HepG2 (cell line): ENCODE data around the gene SLC22A7. TPM values are rescaled to one million over a fixed set of nuclear protein-coding genes. Genes with fewer than 3 reads are reported as not detected.

Experiments used
- FOXM1 ChIP-seq: sonication (generic); formaldehyde crosslinking; IDR thresholded peaks from 2 replicates; pipeline ENCODE4 v1.5.0; 2020; ENCODE audit warnings: missing genetic modification reagents
- FOXO4 ChIP-seq: sonication (generic); formaldehyde crosslinking; conservative IDR thresholded peaks from 2 replicates; pipeline ENCODE4 v1.8.1; 2023; ENCODE audit warnings: missing genetic modification reagents
- POGK ChIP-seq: sonication (generic); formaldehyde crosslinking; conservative IDR thresholded peaks from 2 replicates; pipeline ENCODE4 v1.8.0; 2022; ENCODE audit warnings: mild to moderate bottlenecking, moderate library complexity, missing genetic modification reagents
- SOX13 ChIP-seq, 3 experiments: fragments of 450-650 bp in 1 of 3; sonication (generic) in 1 of 3; formaldehyde crosslinking in 1 of 3; IDR thresholded peaks in 2 of 3; conservative IDR thresholded peaks in 1 of 3; 2 replicates each; pipeline versions ENCODE4 v1.5.0 to v1.6.1; 2016 to 2020; ENCODE audit warnings: antibody characterized with exemption in 1 of 3, mild to moderate bottlenecking in 1 of 3, missing compliant biosample characterization in 1 of 3, missing genetic modification reagents in 1 of 3, moderate library complexity in 1 of 3
- ZNF30 ChIP-seq: sonication (generic); formaldehyde crosslinking; IDR thresholded peaks from 2 replicates; pipeline ENCODE4 v1.5.0; 2020; ENCODE audit warnings: mild to moderate bottlenecking, missing genetic modification reagents
- ZNF33B ChIP-seq: sonication (generic); formaldehyde crosslinking; IDR thresholded peaks from 2 replicates; pipeline ENCODE4 v1.5.1; 2020; ENCODE audit warnings: mild to moderate bottlenecking, missing genetic modification reagents
- ZNF839 ChIP-seq: sonication (generic); formaldehyde crosslinking; IDR thresholded peaks from 2 replicates; pipeline ENCODE4 v1.4.0; 2020; ENCODE audit warnings: missing genetic modification reagents, mild to moderate bottlenecking, borderline replicate concordance
- polyA plus RNA-seq, 8 experiments: library from polyadenylated mRNA; depleted of rRNA in 3 of 8; stranded (reverse) in 7 of 8; unstranded in 1 of 8; fragments of >200 nt; fragmentation: Illumina TruSeq in 4 of 8; extraction: Trizol in 4 of 8; gene quantifications; 2 replicates each; pipeline versions ENCODE4 v1.2.1 to v1.2.3, GENCODE V29; 2011 to 2016; ENCODE audit warnings: low read depth in 4 of 8, missing spikeins in 1 of 8, mixed read lengths in 1 of 8; ENCODE audit not compliant: insufficient read depth in 1 of 8
- total RNA-seq, 5 experiments: library from RNA; depleted of rRNA; stranded (reverse); fragments of >200 nt; fragmentation: Illumina TruSeq; extraction: Trizol; gene quantifications; 2 replicates each; pipeline ENCODE4 v1.2.3, GENCODE V29; 2016; ENCODE audit warnings: low read depth in 1 of 5
- TF ChIP-seq, protein P1 (sequence below): sonication (generic); formaldehyde crosslinking; IDR thresholded peaks from 2 replicates; pipeline ENCODE4 v1.5.1; 2020; ENCODE audit warnings: missing genetic modification reagents, mild to moderate bottlenecking, borderline replicate concordance
- TF ChIP-seq, protein P2 (sequence below): sonication (generic); formaldehyde crosslinking; IDR thresholded peaks from 2 replicates; pipeline ENCODE4 v1.4.0; 2020; ENCODE audit warnings: missing genetic modification reagents
- TF ChIP-seq, protein P3 (sequence below), 2 experiments: sonication (generic) in 1 of 2; formaldehyde crosslinking in 1 of 2; IDR thresholded peaks; 2 replicates each; pipeline versions ENCODE4 v1.4.0 to v1.6.1; 2018 to 2020; ENCODE audit warnings: missing genetic modification reagents in 2 of 2, borderline replicate concordance in 1 of 2, low read depth in 1 of 2, mild to moderate bottlenecking in 1 of 2, missing biosample characterization in 1 of 2

SLC22A7 gene
- total and polyA plus RNA-seq, 2 of the 13 experiments (the other 11 are each of a cell fraction or from before 2014, with no cell fraction given): 5.3 to 22.6 TPM

DNA sequence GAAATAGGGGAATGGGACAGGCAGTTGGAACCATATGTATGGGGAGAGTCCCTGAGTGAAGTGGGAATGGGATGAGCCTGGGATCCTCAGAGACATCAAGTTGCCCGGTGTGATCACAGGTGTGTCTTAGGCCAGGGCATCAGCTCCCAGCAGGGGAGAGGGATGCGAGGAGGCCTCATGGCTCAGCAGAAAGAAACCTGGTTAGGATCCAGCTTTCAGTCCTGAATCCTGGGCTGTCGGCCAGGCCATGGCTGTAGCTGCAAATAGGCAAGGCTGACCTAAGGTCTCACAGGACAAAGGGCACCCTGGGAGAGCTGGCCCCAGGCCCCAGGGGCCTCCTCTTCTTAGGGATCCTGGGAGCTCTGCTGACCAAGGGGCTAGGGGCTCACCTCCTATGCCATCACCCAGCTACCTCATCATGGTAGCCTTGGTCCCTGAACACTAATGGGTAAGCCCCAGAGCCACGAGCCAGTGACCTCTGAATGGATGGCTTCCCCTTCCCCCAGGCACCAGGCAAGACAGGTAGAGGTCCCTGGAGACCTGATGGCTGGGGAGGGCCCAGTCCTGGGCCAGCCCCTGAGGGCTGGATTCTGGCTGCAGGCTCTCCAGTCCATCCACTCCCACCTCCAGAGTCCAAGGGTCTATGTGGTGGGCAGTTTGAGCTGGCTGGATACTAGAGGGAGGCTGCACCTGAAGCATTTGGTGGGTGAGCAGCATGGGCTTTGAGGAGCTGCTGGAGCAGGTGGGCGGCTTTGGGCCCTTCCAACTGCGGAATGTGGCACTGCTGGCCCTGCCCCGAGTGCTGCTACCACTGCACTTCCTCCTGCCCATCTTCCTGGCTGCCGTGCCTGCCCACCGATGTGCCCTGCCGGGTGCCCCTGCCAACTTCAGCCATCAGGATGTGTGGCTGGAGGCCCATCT is at the start of gene SLC22A7 (continued):
- TF ChIP-seq ZNF839 (CRISPR knock-in tag) (peak; percentile 68; the same call in 1 of the 2 replicates), FOXO4 (CRISPR knock-in tag) (no peak), ZNF30 (CRISPR knock-in tag) (no peak), POGK (CRISPR knock-in tag) (peak; percentile 53; the same call in 1 of the 2 replicates), FOXM1 (CRISPR knock-in tag) (0 out of 2 replicates have a peak, but pooled peaks have one; percentile 50), SOX13 (IDR thresholded peaks at IDR 0.05) (no peak), SOX13 (CRISPR knock-in tag; conservative IDR thresholded peaks at IDR 0.05 in 1 of 2, IDR thresholded peaks at IDR 0.05 in 1 of 2) (peak in 1 of 2 experiments; percentile 46; a peak in 1 of 4 replicates), ZNF33B (no peak)
- TF ChIP-seq, protein P1, sequence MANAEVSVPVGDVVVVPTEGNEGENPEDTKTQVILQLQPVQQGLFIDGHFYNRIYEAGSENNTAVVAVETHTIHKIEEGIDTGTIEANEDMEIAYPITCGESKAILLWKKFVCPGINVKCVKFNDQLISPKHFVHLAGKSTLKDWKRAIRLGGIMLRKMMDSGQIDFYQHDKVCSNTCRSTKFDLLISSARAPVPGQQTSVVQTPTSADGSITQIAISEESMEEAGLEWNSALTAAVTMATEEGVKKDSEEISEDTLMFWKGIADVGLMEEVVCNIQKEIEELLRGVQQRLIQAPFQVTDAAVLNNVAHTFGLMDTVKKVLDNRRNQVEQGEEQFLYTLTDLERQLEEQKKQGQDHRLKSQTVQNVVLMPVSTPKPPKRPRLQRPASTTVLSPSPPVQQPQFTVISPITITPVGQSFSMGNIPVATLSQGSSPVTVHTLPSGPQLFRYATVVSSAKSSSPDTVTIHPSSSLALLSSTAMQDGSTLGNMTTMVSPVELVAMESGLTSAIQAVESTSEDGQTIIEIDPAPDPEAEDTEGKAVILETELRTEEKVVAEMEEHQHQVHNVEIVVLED: no peak
- TF ChIP-seq, protein P2, sequence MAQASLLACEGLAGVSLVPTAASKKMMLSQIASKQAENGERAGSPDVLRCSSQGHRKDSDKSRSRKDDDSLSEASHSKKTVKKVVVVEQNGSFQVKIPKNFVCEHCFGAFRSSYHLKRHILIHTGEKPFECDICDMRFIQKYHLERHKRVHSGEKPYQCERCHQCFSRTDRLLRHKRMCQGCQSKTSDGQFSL (CRISPR knock-in tag): no peak
- TF ChIP-seq, protein P3, sequence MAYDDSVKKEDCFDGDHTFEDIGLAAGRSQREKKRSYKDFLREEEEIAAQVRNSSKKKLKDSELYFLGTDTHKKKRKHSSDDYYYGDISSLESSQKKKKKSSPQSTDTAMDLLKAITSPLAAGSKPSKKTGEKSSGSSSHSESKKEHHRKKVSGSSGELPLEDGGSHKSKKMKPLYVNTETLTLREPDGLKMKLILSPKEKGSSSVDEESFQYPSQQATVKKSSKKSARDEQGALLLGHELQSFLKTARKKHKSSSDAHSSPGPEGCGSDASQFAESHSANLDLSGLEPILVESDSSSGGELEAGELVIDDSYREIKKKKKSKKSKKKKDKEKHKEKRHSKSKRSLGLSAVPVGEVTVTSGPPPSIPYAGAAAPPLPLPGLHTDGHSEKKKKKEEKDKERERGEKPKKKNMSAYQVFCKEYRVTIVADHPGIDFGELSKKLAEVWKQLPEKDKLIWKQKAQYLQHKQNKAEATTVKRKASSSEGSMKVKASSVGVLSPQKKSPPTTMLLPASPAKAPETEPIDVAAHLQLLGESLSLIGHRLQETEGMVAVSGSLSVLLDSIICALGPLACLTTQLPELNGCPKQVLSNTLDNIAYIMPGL (CRISPR knock-in tag; IDR thresholded peaks at IDR 0.05; ENCODE audit: borderline replicate concordance in 1 of 2, low read depth in 1 of 2): peak in 1 of 2 experiments; percentile 21; a peak in 1 of 4 replicates
